Common myeloid progenitor, CD34-positive (primary cell): Measurements from ENCODE around the gene NTRK3.

ENCODE experiments used
- CTCF ChIA-PET: fragments of 350-600 bp; sonication (Branson Sonifier 250); formaldehyde crosslinking; loops from one replicate; lab custom pipeline; 2021; ENCODE audit warnings: antibody characterized with exemption; lab: Charles Lee
- POLR2A ChIA-PET: fragments of 350-600 bp; sonication (Branson Sonifier 250); formaldehyde crosslinking; loops from one replicate; lab custom pipeline; 2021; ENCODE audit warnings: antibody characterized with exemption; lab: Charles Lee
- DNase-seq, 3 donors: peaks; one replicate each; pipeline versions ENCODE4 v3.0.0 to v3.0.0-alpha.2; 2013
- H3K27ac ChIP-seq, 2 experiments: 1 replicate in 1 of 2; 2 replicates in 1 of 2; pipeline ENCODE4 v1.7.0; 2013; ENCODE audit warnings: inconsistent platforms in 2 of 2, low read length in 2 of 2, mild to moderate bottlenecking in 2 of 2, low read depth in 1 of 2, moderate library complexity in 1 of 2; ENCODE audit not compliant: severe bottlenecking in 2 of 2, insufficient read depth in 1 of 2, poor library complexity in 1 of 2
- H3K27me3 ChIP-seq, 5 experiments: replicated peaks in 2 of 5; 1 replicate in 3 of 5; 2 replicates in 2 of 5; pipeline versions ENCODE4 v1.6.1 to v1.7.0; 2013; ENCODE audit warnings: low read length in 4 of 5, mild to moderate bottlenecking in 2 of 5, moderate library complexity in 2 of 5, inconsistent platforms in 1 of 5; ENCODE audit not compliant: insufficient read depth in 5 of 5, control insufficient read depth in 4 of 5
- H3K36me3 ChIP-seq, 4 experiments: 1 replicate in 2 of 4; 2 replicates in 2 of 4; pipeline versions ENCODE4 v1.6.1 to v1.7.0; 2013; ENCODE audit warnings: low read length in 3 of 4, control low read depth in 1 of 4, mild to moderate bottlenecking in 1 of 4; ENCODE audit not compliant: control insufficient read depth in 4 of 4, insufficient read depth in 4 of 4
- H3K4me1 ChIP-seq, 4 experiments: 1 replicate in 3 of 4; 2 replicates in 1 of 4; pipeline versions ENCODE4 v1.6.1 to v1.7.1; 2013; ENCODE audit warnings: low read length in 3 of 4, mild to moderate bottlenecking in 3 of 4, control low read depth in 1 of 4, inconsistent platforms in 1 of 4, moderate library complexity in 1 of 4; ENCODE audit not compliant: control insufficient read depth in 4 of 4, insufficient read depth in 4 of 4; ENCODE audit errors: control extremely low read depth in 1 of 4
- H3K4me3 ChIP-seq, 7 experiments: 1 replicate in 4 of 7; 2 replicates in 3 of 7; pipeline versions ENCODE4 v1.5.1 to v1.7.0; 2013; ENCODE audit warnings: mild to moderate bottlenecking in 7 of 7, low read length in 6 of 7, moderate library complexity in 6 of 7, inconsistent platforms in 2 of 7, low read depth in 2 of 7, control low read depth in 1 of 7; ENCODE audit not compliant: insufficient read depth in 4 of 7, control insufficient read depth in 1 of 7; ENCODE audit errors: extremely low read depth in 1 of 7
- H3K9me3 ChIP-seq, 5 experiments: 1 replicate in 4 of 5; 2 replicates in 1 of 5; pipeline versions ENCODE4 v1.6.1 to v1.7.1; 2013; ENCODE audit warnings: low read length in 4 of 5, mild to moderate bottlenecking in 2 of 5, inconsistent platforms in 1 of 5, low read depth in 1 of 5, moderate library complexity in 1 of 5; ENCODE audit not compliant: control insufficient read depth in 4 of 5, insufficient read depth in 2 of 5; ENCODE audit errors: control extremely low read depth in 1 of 5
- WGBS: methylation state at CpG from one replicate; pipeline ENCODE4 v1.1.5; 2013; ENCODE audit not compliant: insufficient coverage; 5-methylcytosine and 5-hydroxymethylcytosine counted together

NTRK3 gene

DNA sequence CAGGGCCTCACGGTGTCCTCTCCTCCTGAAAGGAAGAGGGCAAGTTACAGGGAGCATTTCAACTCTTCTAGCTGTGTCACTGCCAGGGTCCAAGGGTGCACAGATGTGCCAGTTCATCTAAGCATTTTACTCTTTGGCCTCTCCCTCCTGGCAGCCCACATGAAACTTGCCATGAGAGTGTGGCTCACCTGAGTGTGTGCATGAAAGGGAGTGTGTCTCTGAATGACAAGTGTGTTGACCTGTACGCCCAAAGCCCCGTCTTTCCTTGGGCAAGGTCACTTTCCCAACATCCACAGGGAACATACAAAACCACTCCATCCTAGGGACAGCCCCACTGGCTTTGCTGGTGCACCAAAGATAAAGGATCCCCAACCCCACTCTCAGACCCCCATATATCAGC lies 280.0 kb downstream of the NTRK3 start:
- Histone ChIP-seq H3K27me3 (no peaks in the 10 kb centered on the region), H3K9me3 (no peaks in the 10 kb centered on the region), H3K4me1 (no peaks in the 10 kb centered on the region), H3K36me3 (no peaks in the 10 kb centered on the region), H3K4me3 (no peak overlapping the region), H3K27ac (no peak overlapping the region)
- no peak for DNase-seq
- ChIA-PET POLR2A (no interaction called here), CTCF (interaction anchor here (1.0 kb wide), 1 partner anchor 33 kb away, joined by 3 read pairs; no protein-coding TSS in a partner anchor)
- 100% methylated on average over 3 of the region's 3 CpGs for WGBS

DNA sequence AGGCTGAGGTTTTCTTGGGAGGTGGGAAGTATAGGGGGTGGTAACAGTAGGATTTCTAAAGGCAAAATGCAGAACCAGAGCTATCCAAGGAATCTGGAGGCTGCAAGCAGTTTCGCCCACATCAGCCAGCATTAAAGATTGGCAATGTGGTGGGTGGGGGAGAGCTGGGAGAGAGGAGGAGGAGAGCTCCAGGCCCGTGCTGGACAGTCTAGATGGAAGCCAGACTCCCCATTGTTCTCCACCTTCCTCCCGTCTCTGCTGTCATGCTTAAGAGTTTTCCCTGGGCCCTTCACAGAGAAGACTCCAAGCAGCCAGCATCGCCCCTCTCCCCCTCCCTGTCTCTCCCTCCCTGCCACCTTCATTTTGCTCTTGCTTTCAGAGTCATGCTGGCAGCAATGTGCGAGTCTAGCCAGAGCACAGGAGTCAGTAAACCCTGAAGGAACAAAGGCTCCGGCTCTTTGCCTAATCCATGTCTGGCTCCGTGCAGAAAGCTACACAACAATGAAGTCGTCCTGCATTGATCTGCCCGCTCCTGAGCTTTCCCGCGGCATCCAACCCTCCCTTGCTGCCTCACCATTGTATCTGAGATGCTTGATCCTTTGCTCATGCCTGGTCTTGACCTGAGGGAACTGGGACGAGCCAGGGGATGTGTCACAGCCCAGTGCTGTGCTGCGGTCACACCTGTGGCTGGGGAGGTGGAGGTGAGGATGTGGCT lies 282.9 kb downstream of the NTRK3 start:
- Histone ChIP-seq H3K4me1 (no peaks in the 10 kb centered on the region), H3K4me3 (no peak overlapping the region), H3K9me3 (no peaks in the 10 kb centered on the region), H3K27me3 (no peaks in the 10 kb centered on the region), H3K27ac (no peak overlapping the region), H3K36me3 (no peaks in the 10 kb centered on the region)
- WGBS = 87% methylated on average over 11 of the region's 13 CpGs
- CTCF ChIA-PET = interaction anchor here (0.7 kb wide), 1 partner anchor 8 kb away, joined by 3 read pairs; no protein-coding TSS in a partner anchor
- DNase-seq = no peak
- POLR2A ChIA-PET = no interaction called here

DNA sequence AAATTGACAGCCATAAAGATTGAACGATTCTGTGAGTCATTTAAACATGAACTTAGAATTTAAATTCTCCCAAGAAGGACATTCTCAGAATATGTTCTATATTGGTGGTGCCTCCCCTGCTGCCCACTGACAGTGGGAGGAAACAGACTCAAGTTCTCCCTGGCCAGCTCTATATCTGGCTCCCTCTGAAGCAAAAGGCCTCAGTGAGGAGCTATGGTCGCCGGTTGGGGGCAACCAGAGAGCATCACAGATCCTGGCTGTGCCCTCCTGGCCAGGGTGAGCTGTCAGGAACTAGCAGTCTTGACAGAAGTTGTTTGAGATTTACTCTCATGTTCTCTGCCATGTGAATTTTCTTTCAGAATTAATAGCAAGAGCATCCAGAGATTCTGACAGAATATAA lies 285.5 kb downstream of the NTRK3 start:
- no CpG with 5 or more reads among the region's 3 CpGs for WGBS
- Histone ChIP-seq H3K4me3 (no peak overlapping the region), H3K36me3 (no peaks in the 10 kb centered on the region), H3K27me3 (no peaks in the 10 kb centered on the region), H3K27ac (no peak overlapping the region), H3K4me1 (no peaks in the 10 kb centered on the region), H3K9me3 (no peaks in the 10 kb centered on the region)
- POLR2A ChIA-PET = no interaction called here
- DNase-seq = no peak
- CTCF ChIA-PET = no interaction called here

DNA sequence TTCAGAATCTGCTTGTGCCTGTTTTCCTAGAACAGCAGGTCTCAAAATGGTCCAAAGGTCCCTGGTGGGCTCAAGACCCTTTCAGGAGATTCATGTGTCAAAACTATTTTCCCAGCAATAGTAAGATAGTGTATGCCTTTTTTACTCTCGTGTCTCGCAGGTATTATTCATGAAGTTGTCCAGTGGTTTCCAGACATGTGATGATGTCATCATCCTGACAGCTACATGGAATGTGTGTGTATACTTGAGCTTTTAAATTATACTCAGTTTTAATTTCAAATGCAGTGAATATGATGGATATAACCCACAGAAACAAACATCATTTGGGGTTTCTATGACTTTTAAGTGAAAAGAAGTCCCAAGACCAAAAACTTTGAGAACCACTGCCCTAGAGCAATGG lies 288.6 kb downstream of the NTRK3 start:
- Histone ChIP-seq H3K9me3 (no peaks in the 10 kb centered on the region), H3K27me3 (no peaks in the 10 kb centered on the region), H3K4me3 (no peak overlapping the region), H3K36me3 (no peaks in the 10 kb centered on the region), H3K4me1 (peaks cover 0 to 3% (median under 1%) of the 10 kb centered on the region in 4 experiments), H3K27ac (no peak overlapping the region)
- ChIA-PET CTCF (no interaction called here), POLR2A (no interaction called here)
- DNase-seq = no peak
- no CpG with 5 or more reads among the region's 2 CpGs for WGBS

DNA sequence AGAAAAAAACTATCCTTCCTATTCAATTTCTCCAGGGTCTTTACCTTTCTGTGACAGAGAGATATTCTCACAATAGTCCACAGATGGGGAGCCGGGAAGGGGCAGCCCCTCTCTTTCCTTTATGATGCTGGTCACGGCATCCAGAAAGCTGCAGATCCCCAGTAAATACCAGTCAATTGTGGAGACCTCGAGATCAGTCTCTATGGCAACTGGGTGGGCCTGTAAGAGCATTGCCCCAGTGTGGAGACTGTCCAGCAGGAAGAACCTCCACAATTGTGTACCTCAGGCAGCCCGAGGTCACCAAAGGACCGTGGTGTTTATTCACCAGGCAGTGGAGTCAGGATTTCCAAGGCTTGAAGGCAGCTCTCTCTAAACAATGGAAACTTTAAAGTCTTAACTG lies 291.2 kb downstream of the NTRK3 start:
- no peaks in the 10 kb centered on the region for H3K9me3 ChIP-seq
- H3K27me3 ChIP-seq = no peaks in the 10 kb centered on the region
- ChIA-PET CTCF (no interaction called here), POLR2A (no interaction called here)
- H3K4me3 ChIP-seq = no peak overlapping the region
- H3K27ac ChIP-seq = no peak overlapping the region
- peaks cover 0 to 20% (median 9%) of the 10 kb centered on the region in 4 experiments for H3K4me1 ChIP-seq
- H3K36me3 ChIP-seq = no peaks in the 10 kb centered on the region
- 90% methylated on average over 5 of the region's 5 CpGs for WGBS
- DNase-seq = no peak

DNA sequence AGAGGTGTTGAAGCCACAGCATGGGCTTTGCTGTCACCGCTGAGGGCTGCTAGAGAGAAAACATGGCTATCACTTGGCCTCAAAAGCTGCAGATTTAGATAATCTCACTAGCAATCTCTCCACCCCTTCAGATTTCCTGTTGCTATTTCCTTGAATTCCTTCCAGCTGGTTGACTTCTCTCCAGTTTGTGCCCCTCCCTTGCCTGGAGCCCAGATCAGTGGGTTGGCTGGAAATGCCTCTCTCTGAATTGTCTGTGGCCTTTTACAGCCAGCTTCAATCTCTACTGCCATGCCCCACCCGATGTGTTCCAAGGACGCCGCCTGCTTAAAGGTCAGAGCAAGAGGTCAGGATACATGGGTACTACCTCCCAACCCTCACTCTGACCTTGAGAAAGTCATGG lies 294.1 kb downstream of the NTRK3 start:
- no peaks in the 10 kb centered on the region for H3K36me3 ChIP-seq
- peaks cover 0 to 20% (median 9%) of the 10 kb centered on the region in 4 experiments for H3K4me1 ChIP-seq
- H3K4me3 ChIP-seq = peak overlapping the region in 1 of 7 experiments; percentile 34
- no peaks in the 10 kb centered on the region for H3K27me3 ChIP-seq
- ChIA-PET POLR2A (interaction anchor here (1.1 kb wide), 1 partner anchor 60 kb away, joined by 4 read pairs; no protein-coding TSS in a partner anchor), CTCF (interaction anchor here (1.1 to 2.3 kb wide), 2 partner anchors 9 to 10 kb away, joined by 3 to 10 read pairs; no protein-coding TSS in a partner anchor)
- H3K9me3 ChIP-seq = no peaks in the 10 kb centered on the region
- 0% methylated on average over 3 of the region's 4 CpGs for WGBS
- peak; percentile 31 to 80 (median 73) for DNase-seq
- no peak overlapping the region for H3K27ac ChIP-seq

DNA sequence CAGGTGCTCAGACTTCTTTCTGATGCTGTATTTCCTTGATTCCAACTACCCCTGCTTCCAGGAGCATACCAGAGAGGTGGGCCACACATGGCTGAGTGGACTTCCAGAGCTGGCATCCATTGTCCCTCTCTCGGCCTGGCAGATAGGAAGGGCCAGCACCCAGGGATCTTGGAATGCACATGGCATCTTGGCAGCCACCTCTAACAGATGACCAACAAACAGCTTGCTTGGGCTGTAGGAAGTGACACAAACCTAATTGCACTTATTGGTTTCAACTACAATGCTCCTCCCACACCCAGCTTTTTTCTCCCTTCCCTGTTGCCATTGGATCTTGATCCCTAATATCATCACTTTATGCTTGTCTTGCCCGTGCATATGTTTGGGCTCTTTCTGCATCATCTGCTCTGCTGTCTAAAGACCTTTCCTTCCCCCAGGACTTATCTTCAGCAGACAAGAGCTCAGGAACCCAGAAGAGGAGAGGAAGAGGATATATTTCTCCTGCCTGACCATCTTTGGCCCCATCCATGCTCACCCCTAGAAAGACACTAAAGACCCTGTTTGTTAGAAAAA lies 294.6 kb downstream of the NTRK3 start:
- no peaks in the 10 kb centered on the region for H3K36me3 ChIP-seq
- H3K9me3 ChIP-seq = no peaks in the 10 kb centered on the region
- peak overlapping the region in 1 of 7 experiments; percentile 34 for H3K4me3 ChIP-seq
- 75% methylated on average over 1 of the region's 2 CpGs for WGBS
- ChIA-PET CTCF (interaction anchor here (1.1 to 2.3 kb wide), 2 partner anchors 9 to 10 kb away, joined by 3 to 10 read pairs; no protein-coding TSS in a partner anchor), POLR2A (no interaction called here)
- no peaks in the 10 kb centered on the region for H3K27me3 ChIP-seq
- DNase-seq = no peak
- peaks cover 0 to 20% (median 9%) of the 10 kb centered on the region in 4 experiments for H3K4me1 ChIP-seq
- no peak overlapping the region for H3K27ac ChIP-seq
